Measurements from ENCODE around the gene SP4. TPM values are rescaled to one million over a fixed set of nuclear protein-coding genes. Genes with fewer than 3 reads are reported as not detected.

Gene SP4
- total RNA-seq, 1 experiment from 2014 or later = 6.1 TPM

DNA sequence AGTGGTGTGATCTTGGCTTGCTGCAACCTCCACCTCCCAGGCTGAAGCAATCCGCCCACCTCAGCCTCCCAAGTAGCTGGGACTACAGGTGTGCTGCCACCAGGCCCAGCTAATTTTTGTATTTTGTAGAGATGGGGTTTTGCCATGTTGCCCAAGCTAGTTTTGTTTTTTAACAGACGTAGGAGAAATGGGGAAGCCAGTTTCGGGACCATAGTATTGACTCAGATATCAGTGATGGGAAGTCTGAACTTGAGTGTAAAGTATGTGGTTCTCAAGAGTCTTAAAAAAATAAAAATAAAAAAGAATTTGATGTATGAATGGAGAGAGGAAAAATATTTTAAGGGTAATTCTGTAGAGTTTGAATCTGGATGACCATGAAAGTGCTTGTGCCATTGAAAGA, 34.2 kb downstream of the SP4 start:
- H3K27ac ChIP-seq = no peak overlapping the region
- H3K9me2 ChIP-seq (ENCODE audit: insufficient read depth) = no peaks in the 10 kb centered on the region
- H3F3A ChIP-seq (ENCODE audit: insufficient read depth, low read depth) = no peaks in the 10 kb centered on the region
- H2AFZ ChIP-seq = no peak overlapping the region
- H3K27me3 ChIP-seq (ENCODE audit: insufficient read depth, low read depth) = no peaks in the 10 kb centered on the region
- no peak for DNase-seq
- H3K4me1 ChIP-seq (replicated peaks; ENCODE audit: insufficient read depth) = no peaks in the 10 kb centered on the region
- ChIA-PET CTCF (no interaction called here), POLR2A (ENCODE audit: unreplicated experiment) (no interaction called here)
- TF ChIP-seq, protein P1, sequence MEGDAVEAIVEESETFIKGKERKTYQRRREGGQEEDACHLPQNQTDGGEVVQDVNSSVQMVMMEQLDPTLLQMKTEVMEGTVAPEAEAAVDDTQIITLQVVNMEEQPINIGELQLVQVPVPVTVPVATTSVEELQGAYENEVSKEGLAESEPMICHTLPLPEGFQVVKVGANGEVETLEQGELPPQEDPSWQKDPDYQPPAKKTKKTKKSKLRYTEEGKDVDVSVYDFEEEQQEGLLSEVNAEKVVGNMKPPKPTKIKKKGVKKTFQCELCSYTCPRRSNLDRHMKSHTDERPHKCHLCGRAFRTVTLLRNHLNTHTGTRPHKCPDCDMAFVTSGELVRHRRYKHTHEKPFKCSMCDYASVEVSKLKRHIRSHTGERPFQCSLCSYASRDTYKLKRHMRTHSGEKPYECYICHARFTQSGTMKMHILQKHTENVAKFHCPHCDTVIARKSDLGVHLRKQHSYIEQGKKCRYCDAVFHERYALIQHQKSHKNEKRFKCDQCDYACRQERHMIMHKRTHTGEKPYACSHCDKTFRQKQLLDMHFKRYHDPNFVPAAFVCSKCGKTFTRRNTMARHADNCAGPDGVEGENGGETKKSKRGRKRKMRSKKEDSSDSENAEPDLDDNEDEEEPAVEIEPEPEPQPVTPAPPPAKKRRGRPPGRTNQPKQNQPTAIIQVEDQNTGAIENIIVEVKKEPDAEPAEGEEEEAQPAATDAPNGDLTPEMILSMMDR (conservative IDR thresholded peaks at IDR 0.05) = no peak
- no peak for TF ChIP-seq EZH2 (IDR thresholded peaks at IDR 0.05; ENCODE audit: low read depth)
- H3K4me3 ChIP-seq = no peak overlapping the region
- no TSS peak for BruUV-seq (replicated peaks)
- no peaks in the 10 kb centered on the region for H3K36me3 ChIP-seq (ENCODE audit: low read depth)
- no peak overlapping the region for H3K4me2 ChIP-seq
- H3K9me3 ChIP-seq (ENCODE audit: insufficient read depth, low read depth) = no peaks in the 10 kb centered on the region
- H3K79me2 ChIP-seq (ENCODE audit: low read depth) = no peaks in the 10 kb centered on the region
- no peaks in the 10 kb centered on the region for H4K20me1 ChIP-seq (ENCODE audit: insufficient read depth)
- intact Hi-C loops (cut with micrococcal nuclease; ENCODE audit: unreplicated experiment) = no loop called here

DNA sequence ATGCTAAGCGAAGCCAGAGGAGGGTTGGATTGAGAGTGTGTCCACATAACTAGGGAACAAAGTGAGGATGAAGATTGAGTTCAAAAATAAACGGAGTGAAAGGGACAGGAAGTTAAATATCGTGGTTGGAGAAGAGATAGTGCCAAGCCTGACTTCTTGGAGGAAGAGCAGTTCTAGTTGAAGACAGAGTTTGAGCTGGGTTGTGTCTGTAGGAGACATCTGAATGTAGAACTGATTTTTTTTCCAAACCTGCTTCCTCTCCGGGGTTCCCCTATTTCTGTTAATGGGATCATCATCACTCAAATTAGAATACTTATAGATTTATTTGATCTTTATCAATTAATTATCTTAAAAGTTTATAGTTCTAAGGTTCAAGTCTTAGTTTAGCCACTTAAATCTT, 35.6 kb downstream of the SP4 start:
- no peak for TF ChIP-seq EZH2 (IDR thresholded peaks at IDR 0.05; ENCODE audit: low read depth)
- TF ChIP-seq, protein P1 (conservative IDR thresholded peaks at IDR 0.05) = no peak
- POLR2A ChIA-PET (ENCODE audit: unreplicated experiment) = no interaction called here
- Histone ChIP-seq H4K20me1 (ENCODE audit: insufficient read depth) (no peaks in the 10 kb centered on the region), H3K27me3 (ENCODE audit: insufficient read depth, low read depth) (no peaks in the 10 kb centered on the region), H3K27ac (no peak overlapping the region), H3K36me3 (ENCODE audit: low read depth) (no peaks in the 10 kb centered on the region), H3K4me1 (replicated peaks; ENCODE audit: insufficient read depth) (no peaks in the 10 kb centered on the region), H3K79me2 (ENCODE audit: low read depth) (no peaks in the 10 kb centered on the region), H3K9me2 (ENCODE audit: insufficient read depth) (no peaks in the 10 kb centered on the region), H3K4me3 (no peak overlapping the region), H3K4me2 (no peak overlapping the region), H2AFZ (no peak overlapping the region), H3K9me3 (ENCODE audit: insufficient read depth, low read depth) (peaks cover 3% of the 10 kb centered on the region; the same call in 1 of the 2 replicates), H3F3A (ENCODE audit: insufficient read depth, low read depth) (no peaks in the 10 kb centered on the region)
- DNase-seq = no peak
- CTCF ChIA-PET = no interaction called here
- no TSS peak for BruUV-seq (replicated peaks)
- intact Hi-C loops (cut with micrococcal nuclease; ENCODE audit: unreplicated experiment) = no loop called here

DNA sequence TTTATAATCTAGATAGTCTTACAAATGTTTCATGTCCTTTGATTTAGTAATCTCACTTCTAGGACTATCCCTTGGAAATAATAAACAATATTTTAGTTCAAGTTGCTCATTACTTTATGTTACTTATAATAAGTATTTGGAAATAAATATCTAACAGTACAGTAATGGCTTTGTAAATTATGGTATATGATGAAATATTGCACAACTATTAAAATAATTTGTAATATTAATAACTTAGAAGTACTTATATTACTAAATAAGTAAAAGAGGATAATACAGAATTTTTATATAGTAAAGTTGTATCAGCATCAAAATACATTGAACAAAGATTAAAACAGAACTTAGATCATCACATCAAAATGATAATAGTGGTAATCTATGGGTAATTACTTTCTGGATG, 41.1 kb downstream of the SP4 start:
- no peak overlapping the region for H3K4me3 ChIP-seq
- H3K4me1 ChIP-seq (replicated peaks; ENCODE audit: insufficient read depth) = no peaks in the 10 kb centered on the region
- H2AFZ ChIP-seq = no peak overlapping the region
- no peak for TF ChIP-seq EZH2 (IDR thresholded peaks at IDR 0.05; ENCODE audit: low read depth)
- TF ChIP-seq, protein P1 (conservative IDR thresholded peaks at IDR 0.05) = no peak
- H3K27me3 ChIP-seq (ENCODE audit: insufficient read depth, low read depth) = no peaks in the 10 kb centered on the region
- no peaks in the 10 kb centered on the region for H3F3A ChIP-seq (ENCODE audit: insufficient read depth, low read depth)
- CTCF ChIA-PET = no interaction called here
- H3K79me2 ChIP-seq (ENCODE audit: low read depth) = no peaks in the 10 kb centered on the region
- BruUV-seq (replicated peaks) = no TSS peak
- no peaks in the 10 kb centered on the region for H3K9me2 ChIP-seq (ENCODE audit: insufficient read depth)
- peaks cover 3% of the 10 kb centered on the region; the same call in 1 of the 2 replicates for H3K9me3 ChIP-seq (ENCODE audit: insufficient read depth, low read depth)
- POLR2A ChIA-PET (ENCODE audit: unreplicated experiment) = no interaction called here
- no peak for DNase-seq
- intact Hi-C loops (cut with micrococcal nuclease; ENCODE audit: unreplicated experiment) = no loop called here
- no peak overlapping the region for H3K27ac ChIP-seq
- H3K4me2 ChIP-seq = no peak overlapping the region
- H4K20me1 ChIP-seq (ENCODE audit: insufficient read depth) = no peaks in the 10 kb centered on the region
- H3K36me3 ChIP-seq (ENCODE audit: low read depth) = no peaks in the 10 kb centered on the region

Data from PC-9 (cell line).